Colon (tissue), 2 donors: ENCODE data around the gene EWSR1.
"Not testable (repeated sequence)": the region's sequence is repeated elsewhere in the genome, so short reads cannot be mapped to it uniquely, and the experiment has no call there.

Experiments
- FAIRE-seq: peaks from 2 replicates; lab custom pipeline; 2012; peaks lifted over from hg19 to GRCh38; lab: Jason Lieb, UNC
- donor health status: control.
- donor health status: control.

The EWSR1 gene

GRCh38 chr22:29267858-29268510 lies at the start of gene EWSR1, which contains the start of gene RHBDD3:
EWSR1 (plus strand) TSS chr22:29268268; CDS start chr22:29268337, 69 bp downstream.
RHBDD3 (minus strand) TSS chr22:29267981; CDS start chr22:29265626, 2,355 bp downstream.
- FAIRE-seq, result no peak

- FAIRE-seq, result no peak
Measured at GRCh38 chr22:29218758-29219408, 49.2 kb upstream of the EWSR1 start.

- FAIRE-seq, result not testable (repeated sequence)
Measured at GRCh38 chr22:29219409-29219782, 48.7 kb upstream of the EWSR1 start.

GRCh38 chr22:29219881-29220670 lies 48.0 kb upstream of the EWSR1 start:
- no peak for FAIRE-seq

- FAIRE-seq, result no peak
Measured at GRCh38 chr22:29224121-29224858, 43.8 kb upstream of the EWSR1 start.

GRCh38 chr22:29224859-29225410 lies 43.1 kb upstream of the EWSR1 start:
- FAIRE-seq, result no peak

GRCh38 chr22:29225422-29226090 lies 42.5 kb upstream of the EWSR1 start:
- no peak for FAIRE-seq

- FAIRE-seq, result no peak
Measured at GRCh38 chr22:29226351-29226981, 41.6 kb upstream of the EWSR1 start.

GRCh38 chr22:29230972-29231875 lies 36.8 kb upstream of the EWSR1 start:
- no peak for FAIRE-seq

GRCh38 chr22:29231971-29232959 lies 35.8 kb upstream of the EWSR1 start:
- no peak for FAIRE-seq

GRCh38 chr22:29233277-29233877 lies 34.7 kb upstream of the EWSR1 start:
- FAIRE-seq, result no peak

- not testable (repeated sequence) for FAIRE-seq
Measured at GRCh38 chr22:29240481-29240880, 27.6 kb upstream of the EWSR1 start.

GRCh38 chr22:29243874-29244446 lies 24.1 kb upstream of the EWSR1 start:
- FAIRE-seq, result no peak

GRCh38 chr22:29244785-29245625 lies 23.1 kb upstream of the EWSR1 start:
- FAIRE-seq, result no peak

- FAIRE-seq, result no peak
Measured at GRCh38 chr22:29245626-29246385, 22.3 kb upstream of the EWSR1 start.

- not testable (repeated sequence) for FAIRE-seq
Measured at GRCh38 chr22:29247891-29248290, 20.2 kb upstream of the EWSR1 start.
